GM12801 (cell line): Measurements from ENCODE around the gene ITIH5.

ENCODE experiments used
- TF ChIP-seq, protein P1 (sequence below): IDR thresholded peaks from one replicate; pipeline ENCODE4 v1.5.1; 2011; ENCODE audit warnings: control low read depth; ENCODE audit not compliant: insufficient read length; ENCODE audit errors: extremely low read depth

ITIH5 gene

DNA sequence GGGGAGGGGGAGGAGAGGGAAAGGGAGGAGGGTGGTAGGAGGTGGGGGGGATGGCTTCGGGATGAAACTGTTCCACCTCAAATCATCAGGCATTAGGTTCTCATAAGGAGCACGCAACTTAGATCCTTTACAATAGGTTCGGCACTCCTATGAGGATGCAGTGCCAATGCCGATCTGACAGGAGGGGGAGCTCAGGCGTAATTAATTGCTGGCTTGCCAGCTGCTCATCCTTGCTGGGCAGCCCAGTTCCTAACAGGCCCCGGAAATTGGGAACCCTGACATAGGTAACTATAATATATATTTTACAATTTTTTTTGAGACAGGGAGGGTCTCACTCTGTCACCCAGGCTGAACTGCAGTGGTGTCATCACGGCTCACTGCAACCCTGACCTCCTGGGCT, 137.1 kb downstream of the ITIH5 start:
- TF ChIP-seq, protein P1, sequence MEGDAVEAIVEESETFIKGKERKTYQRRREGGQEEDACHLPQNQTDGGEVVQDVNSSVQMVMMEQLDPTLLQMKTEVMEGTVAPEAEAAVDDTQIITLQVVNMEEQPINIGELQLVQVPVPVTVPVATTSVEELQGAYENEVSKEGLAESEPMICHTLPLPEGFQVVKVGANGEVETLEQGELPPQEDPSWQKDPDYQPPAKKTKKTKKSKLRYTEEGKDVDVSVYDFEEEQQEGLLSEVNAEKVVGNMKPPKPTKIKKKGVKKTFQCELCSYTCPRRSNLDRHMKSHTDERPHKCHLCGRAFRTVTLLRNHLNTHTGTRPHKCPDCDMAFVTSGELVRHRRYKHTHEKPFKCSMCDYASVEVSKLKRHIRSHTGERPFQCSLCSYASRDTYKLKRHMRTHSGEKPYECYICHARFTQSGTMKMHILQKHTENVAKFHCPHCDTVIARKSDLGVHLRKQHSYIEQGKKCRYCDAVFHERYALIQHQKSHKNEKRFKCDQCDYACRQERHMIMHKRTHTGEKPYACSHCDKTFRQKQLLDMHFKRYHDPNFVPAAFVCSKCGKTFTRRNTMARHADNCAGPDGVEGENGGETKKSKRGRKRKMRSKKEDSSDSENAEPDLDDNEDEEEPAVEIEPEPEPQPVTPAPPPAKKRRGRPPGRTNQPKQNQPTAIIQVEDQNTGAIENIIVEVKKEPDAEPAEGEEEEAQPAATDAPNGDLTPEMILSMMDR: no peak

DNA sequence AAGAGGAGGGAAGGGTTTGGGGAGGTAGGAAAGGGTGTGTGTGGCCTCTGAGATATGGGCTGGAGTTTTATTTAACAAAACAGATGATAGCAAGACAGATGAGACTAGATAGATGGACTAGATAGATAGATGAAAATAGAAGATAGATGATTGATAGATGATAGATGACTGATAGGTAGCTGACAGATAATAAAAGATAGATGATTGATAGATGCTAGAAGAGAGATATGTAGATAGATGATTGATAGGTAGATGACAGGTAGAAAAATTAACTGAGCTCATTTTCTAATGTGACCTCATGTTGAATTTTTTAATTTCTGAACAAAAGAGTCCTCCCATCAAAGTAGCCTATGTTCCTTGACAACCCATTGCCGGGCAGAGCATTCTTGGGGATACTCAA, 139.3 kb downstream of the ITIH5 start:
- TF ChIP-seq, protein P1: no peak

DNA sequence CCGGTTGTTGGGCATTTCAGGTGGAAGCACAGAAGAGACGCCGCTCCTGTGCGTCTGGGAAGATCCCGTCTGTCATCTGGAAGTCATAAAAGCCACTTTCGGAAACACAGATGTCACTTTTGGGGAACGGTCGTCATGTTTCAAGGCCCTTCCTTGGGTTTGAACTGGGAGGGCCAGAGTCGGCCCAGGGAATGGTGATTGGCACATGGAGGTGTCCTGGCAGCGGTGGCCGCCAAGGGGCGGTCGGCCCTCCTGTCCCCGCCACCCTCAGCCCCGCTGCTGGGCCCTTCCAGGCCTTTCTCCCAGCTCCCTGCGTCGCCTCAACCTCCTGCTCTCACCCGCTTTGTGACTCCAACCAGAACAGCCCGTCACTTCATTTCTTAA, 140.8 kb downstream of the ITIH5 start:
- TF ChIP-seq, protein P1: no peak

DNA sequence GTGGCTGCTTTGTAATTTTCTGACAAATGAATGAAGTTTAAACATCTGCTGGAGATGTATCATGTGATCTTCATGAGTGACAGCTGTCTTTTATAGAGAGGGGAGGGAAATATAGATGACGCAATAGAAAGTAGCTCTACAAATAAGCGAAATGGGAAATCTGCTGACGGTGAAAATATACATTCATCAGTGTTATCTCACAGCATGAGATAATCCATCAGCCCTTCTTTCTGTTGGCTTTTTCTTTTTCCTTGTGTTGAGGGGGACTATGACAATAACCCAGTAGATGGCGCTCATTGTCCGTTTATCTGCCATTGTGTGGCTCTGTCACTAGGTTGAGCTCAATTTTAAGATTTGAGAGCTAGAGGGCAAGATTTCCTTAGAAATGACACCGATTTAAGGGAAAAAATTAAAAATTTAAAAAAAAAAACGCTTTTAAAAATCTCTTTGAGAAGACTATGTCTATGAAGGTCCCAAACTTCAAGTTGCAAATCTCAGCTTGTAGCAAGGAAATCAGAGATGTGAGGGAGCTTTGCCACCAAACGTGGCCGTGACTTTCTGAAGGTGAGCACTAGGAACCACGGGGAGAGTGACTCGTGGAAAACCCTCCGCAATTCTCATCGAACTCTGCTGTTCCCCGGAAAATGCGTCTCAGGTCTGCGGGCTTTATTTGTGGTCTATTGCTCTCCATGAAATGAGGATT, 141.3 kb downstream of the ITIH5 start:
- TF ChIP-seq, protein P1: no peak

DNA sequence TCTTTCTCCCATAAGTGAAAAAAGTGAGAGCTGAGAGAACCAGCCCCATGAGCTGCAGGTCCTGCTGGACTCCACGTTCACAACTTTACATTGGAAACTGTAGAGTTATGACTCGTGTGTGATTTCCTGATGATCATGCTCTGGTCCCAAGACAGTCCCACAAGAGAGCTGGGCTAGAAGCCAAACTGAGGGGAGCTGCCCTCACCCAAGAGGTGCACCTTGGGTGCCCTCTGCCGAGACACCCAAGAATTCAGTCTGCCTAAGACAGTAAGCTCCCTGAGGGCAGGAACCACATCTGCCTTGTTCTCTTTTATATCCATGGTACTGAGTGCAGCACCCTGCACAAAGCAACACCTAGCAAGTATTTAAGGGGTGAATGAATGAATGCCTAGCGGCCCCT, 143.1 kb downstream of the ITIH5 start:
- TF ChIP-seq, protein P1: no peak

DNA sequence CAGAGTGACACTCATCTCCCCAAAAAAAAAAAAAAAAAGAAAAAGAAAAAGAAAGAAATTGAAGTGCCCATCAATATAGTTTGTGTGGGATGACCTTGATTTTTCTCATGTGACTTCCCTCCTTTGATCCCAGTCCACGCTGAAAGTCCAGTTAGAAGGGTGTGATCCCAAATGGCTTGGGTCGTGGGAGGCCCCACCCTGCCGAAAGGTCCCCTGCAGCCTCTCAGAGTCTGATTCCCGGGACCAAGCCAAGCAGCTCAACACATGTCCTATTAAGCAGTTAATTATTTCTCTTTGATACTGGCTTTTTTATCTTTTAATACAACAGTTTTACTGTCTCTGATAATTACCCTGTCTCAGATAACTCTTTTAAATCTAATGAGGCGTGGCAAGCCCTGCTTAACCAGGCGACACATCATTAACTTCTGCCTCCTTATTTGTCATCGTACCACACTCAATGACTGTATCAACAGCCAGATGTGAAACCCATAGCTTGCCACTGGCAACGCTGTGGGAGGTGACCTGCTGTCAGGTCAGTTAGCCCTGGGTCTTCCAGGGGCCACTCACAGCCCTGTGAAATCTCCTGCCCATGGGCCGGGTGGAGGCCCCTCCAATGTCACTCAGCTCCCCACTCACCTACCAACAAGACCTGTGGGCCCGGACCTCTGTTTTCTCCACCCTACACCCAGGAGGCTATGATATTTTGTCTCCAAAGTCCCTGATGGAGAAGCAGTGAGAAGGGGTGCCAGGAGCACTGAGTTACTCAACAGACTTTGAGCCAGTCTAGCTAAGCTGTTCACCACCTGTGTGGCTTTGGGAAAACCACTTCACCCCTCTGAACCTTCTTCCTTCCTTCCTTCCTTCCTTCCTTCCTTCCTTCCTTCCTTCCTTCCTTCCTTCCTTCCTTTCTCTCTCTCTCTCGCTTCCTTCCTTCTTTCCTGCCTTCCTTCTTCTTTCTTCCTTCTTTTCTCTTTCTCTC, 146.0 kb downstream of the ITIH5 start:
- TF ChIP-seq, protein P1: no peak

DNA sequence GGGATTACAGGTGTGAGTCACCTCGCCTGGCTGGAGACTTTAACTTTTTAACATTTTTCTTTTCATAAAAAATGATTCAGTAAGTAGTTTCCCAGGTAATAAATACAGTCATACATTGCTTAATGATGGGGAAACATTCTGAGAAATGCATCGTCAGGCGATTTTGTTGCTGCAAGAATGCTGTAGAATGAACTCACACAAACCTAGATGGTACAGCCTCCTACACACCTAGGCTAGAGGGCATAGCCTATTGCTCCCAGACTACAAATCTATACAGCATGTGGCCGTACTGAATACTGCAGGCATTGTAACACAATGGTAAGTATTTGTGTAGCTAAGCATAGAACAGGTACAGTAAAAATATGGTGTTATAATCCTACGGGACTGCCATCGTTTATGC, 147.4 kb downstream of the ITIH5 start:
- TF ChIP-seq, protein P1: no peak
